OCI-LY7 (cell line): Measurements from ENCODE around the gene ZNF223. TPM values are rescaled to one million over a fixed set of nuclear protein-coding genes. Genes with fewer than 3 reads are reported as not detected.

Source experiments
- BruUV-seq: library from RNA; stranded (reverse); fragments of 400-500 nt; replicated peaks from 2 replicates; lab custom pipeline; 2021; lab: Mats Ljungman, UMichigan
- CTCF ChIA-PET: fragments of 300-600 bp; sonication (Branson Sonifier 250); formaldehyde crosslinking; loops from one replicate; lab custom pipeline; 2022; ENCODE audit warnings: antibody characterized with exemption; ENCODE audit not compliant: unreplicated experiment; lab: Charles Lee
- POLR2A ChIA-PET: fragments of 300-600 bp; sonication (Branson Sonifier 250); formaldehyde crosslinking; loops from one replicate; lab custom pipeline; 2022; ENCODE audit warnings: antibody characterized with exemption; lab: Charles Lee
- DNase-seq: peaks from one replicate; pipeline ENCODE4 v3.0.0-alpha.2; 2015; ENCODE audit warnings: low spot score
- H2AFZ ChIP-seq: fragments of 200-600 bp; sonication (generic), shearing (Covaris generic); 2 replicates; pipeline ENCODE4 v1.6.1; 2014; ENCODE audit warnings: mild to moderate bottlenecking, antibody characterized with exemption, low read length, moderate library complexity
- H3K27ac ChIP-seq: fragments of 200-600 bp; sonication (generic); 2 replicates; pipeline ENCODE4 v1.5.1; 2014; ENCODE audit warnings: mixed run types, low read depth, mild to moderate bottlenecking, moderate library complexity, low read length, inconsistent platforms; ENCODE audit not compliant: poor library complexity, severe bottlenecking
- H3K36me3 ChIP-seq: fragments of 200-600 bp; sonication (generic); 2 replicates; pipeline ENCODE4 v1.6.1; 2014; ENCODE audit warnings: mild to moderate bottlenecking, antibody characterized with exemption, low read length, moderate library complexity, mixed read lengths; ENCODE audit not compliant: insufficient read depth
- H3K4me1 ChIP-seq: fragments of 200-600 bp; sonication (generic); 2 replicates; pipeline ENCODE4 v1.5.1; 2014; ENCODE audit warnings: mild to moderate bottlenecking, low read length; ENCODE audit not compliant: insufficient read depth, poor library complexity, severe bottlenecking
- H3K4me2 ChIP-seq: fragments of 200-600 bp; sonication (generic); 2 replicates; pipeline ENCODE4 v1.6.1; 2014; ENCODE audit warnings: mild to moderate bottlenecking, low read length
- H3K4me3 ChIP-seq: fragments of 200-600 bp; sonication (generic); 2 replicates; pipeline ENCODE4 v1.5.1; 2014; ENCODE audit warnings: mild to moderate bottlenecking, low read depth, low read length; ENCODE audit not compliant: poor library complexity, severe bottlenecking
- H3K79me2 ChIP-seq: fragments of 200-600 bp; sonication (generic); 2 replicates; pipeline ENCODE4 v1.6.1; 2016; ENCODE audit warnings: low read depth, mild to moderate bottlenecking, low read length, moderate library complexity, mixed read lengths; ENCODE audit not compliant: insufficient read depth
- H3K9me2 ChIP-seq: fragments of 200-600 bp; sonication (generic); 2 replicates; pipeline ENCODE4 v1.6.1; 2016; ENCODE audit warnings: mild to moderate bottlenecking, low read length, mixed read lengths; ENCODE audit not compliant: insufficient read depth
- H3K9me3 ChIP-seq: fragments of 200-600 bp; sonication (generic); 2 replicates; pipeline ENCODE4 v1.6.1; 2014; ENCODE audit warnings: mild to moderate bottlenecking, mixed run types, low read length, mixed read lengths
- H4K20me1 ChIP-seq: fragments of 200-600 bp; sonication (generic); 2 replicates; pipeline ENCODE4 v1.6.1; 2014; ENCODE audit warnings: mild to moderate bottlenecking, antibody characterized with exemption, low read length, moderate library complexity, mixed read lengths; ENCODE audit not compliant: insufficient read depth
- CTCF ChIP-seq: fragments of 200-600 bp; sonication (generic); conservative IDR thresholded peaks from 2 replicates; pipeline ENCODE4 v1.5.1; 2014; ENCODE audit warnings: mild to moderate bottlenecking, antibody characterized with exemption, low read length, moderate library complexity, mixed read lengths
- EZH2phosphoT487 ChIP-seq: fragments of 200-600 bp; sonication (generic); IDR thresholded peaks from 2 replicates; pipeline ENCODE4 v1.6.1; 2018; ENCODE audit warnings: low read depth, borderline replicate concordance, mild to moderate bottlenecking, mixed run types, antibody characterized with exemption, low read length, moderate library complexity, mixed read lengths
- intact Hi-C: fragments of 100-400 bp; cut with micrococcal nuclease; formaldehyde crosslinking; loops from one replicate; pipeline ENCODE4 v1.10.0; 2022; ENCODE audit not compliant: unreplicated experiment
- total RNA-seq, 2 experiments: library from RNA; depleted of rRNA in 1 of 2; stranded (reverse); fragments of >200 nt in 1 of 2; shearing (Covaris generic) in 1 of 2; gene quantifications; 2 replicates each; pipeline ENCODE4 v1.2.3, GENCODE V29; 2014 to 2022

ZNF223 gene
- total RNA-seq, 2 experiments from 2014 or later, result not detected

DNA sequence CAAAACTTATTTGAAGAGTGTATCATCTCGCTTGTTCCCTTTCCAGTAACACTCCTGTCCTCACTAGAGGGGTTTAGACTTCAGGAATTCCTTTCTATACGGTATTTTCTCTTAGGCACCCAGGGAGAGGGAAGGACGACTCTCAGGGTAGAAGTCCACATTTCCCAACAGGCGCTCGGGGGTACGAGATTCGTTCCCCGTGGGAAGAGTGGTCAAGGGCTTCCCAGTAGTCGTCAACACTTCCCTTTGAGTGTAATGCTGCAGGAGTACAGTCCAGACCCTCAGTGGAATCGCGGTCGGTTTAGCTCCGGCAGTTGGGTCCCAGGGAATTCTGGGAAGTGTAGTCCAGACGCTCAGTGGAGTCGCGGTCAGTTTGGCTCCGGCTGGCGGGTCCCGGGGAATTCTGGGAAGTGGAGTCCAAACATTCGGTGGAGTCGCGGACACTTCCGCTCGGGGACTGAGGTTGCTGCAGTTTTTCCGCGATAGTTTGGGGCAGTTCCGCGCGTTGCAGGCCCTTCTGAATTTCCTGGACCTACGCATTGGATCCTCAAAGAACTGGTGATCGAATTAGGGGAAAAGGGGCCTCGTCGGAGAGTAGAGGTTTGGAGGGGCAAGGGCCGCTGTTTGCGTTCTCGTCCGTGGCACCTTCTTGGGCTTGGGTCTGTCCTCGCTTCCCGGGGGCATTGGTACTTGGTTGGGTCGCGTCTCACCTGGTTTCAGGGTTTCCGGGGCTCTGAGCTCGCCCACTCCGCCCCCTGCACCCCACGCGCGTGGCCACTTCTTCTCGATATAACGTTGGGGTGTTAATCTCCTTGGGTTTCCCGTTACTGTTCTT is 42.3 kb downstream of the ZNF223 start, which contains the start of gene ZNF224:
Gene ZNF224 (plus strand): TSS at position 431 of the 835 bp plus-strand sequence. CDS start 3,513 bp downstream, outside the sequence.
- intact Hi-C loops, result loop anchor here (1.0 to 10.0 kb wide), 3 partner anchors 19 to 121 kb away; partner anchors contain the start of genes ZNF225, ZNF227 and ZNF230
- POLR2A ChIA-PET, result interaction anchor here (0.6 to 1.1 kb wide), 2 partner anchors 211 to 426 kb away, joined by 3 read pairs; partner anchors contain the start of gene ZNF235
- H3K27ac ChIP-seq, result peak within 1 kb of the TSS; percentile 19

DNA sequence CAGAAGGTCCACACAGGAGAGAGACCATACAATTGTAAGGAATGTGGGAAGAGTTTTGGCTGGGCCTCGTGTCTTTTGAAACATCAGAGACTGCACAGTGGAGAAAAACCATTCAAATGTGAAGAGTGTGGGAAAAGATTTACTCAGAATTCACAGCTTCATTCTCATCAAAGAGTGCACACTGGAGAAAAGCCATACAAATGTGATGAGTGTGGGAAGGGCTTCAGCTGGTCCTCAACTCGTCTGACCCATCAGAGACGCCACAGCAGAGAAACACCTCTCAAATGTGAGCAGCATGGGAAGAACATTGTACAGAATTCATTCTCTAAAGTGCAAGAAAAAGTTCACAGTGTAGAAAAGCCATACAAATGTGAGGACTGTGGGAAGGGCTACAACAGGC is 55.9 kb downstream of the ZNF223 start:
- Histone ChIP-seq H4K20me1 (no peaks in the 10 kb centered on the region), H3K36me3 (peaks cover 49% of the 10 kb centered on the region), H3K27ac (no peak overlapping the region), H3K79me2 (no peaks in the 10 kb centered on the region), H3K9me2 (0 out of 2 replicates have a peak, but pooled peaks cover 3% of the 10 kb centered on the region), H3K9me3 (no peaks in the 10 kb centered on the region), H3K4me2 (no peak overlapping the region), H3K4me1 (peaks cover 8% of the 10 kb centered on the region), H3K4me3 (no peak overlapping the region), H2AFZ (no peak overlapping the region)
- no TSS peak for BruUV-seq
- POLR2A ChIA-PET, result no interaction called here
- TF ChIP-seq EZH2phosphoT487 (no peak), CTCF (no peak)
- intact Hi-C loops, result loop anchor here (2.0 kb wide), 1 partner anchor 57 kb away; the partner anchor contains the start of gene ZNF226
- no peak for DNase-seq
- CTCF ChIA-PET, result no interaction called here

More for the DNA sequence above, 42.3 kb downstream of the ZNF223 start, which contains the start of gene ZNF224:
- peak within 1 kb of the TSS; percentile 100 for H2AFZ ChIP-seq
- CTCF ChIA-PET, result no interaction called here
- no peaks in the 10 kb centered on the region for H3K9me3 ChIP-seq
- H4K20me1 ChIP-seq, result no peaks in the 10 kb centered on the region
- no TSS peak for BruUV-seq
- peaks cover 11% of the 10 kb centered on the region for H3K4me1 ChIP-seq
- H3K79me2 ChIP-seq, result peaks cover 9% of the 10 kb centered on the region; the same call in 1 of the 2 replicates
- H3K4me2 ChIP-seq, result peak within 1 kb of the TSS; percentile 88
- H3K9me2 ChIP-seq, result no peaks in the 10 kb centered on the region
- TF ChIP-seq CTCF, result no peak
- no peak for TF ChIP-seq EZH2phosphoT487
- peaks cover 29% of the 10 kb centered on the region for H3K36me3 ChIP-seq
- DNase-seq, result peak; percentile 92
- H3K4me3 ChIP-seq, result peak within 1 kb of the TSS; percentile 92
